Left cardiac atrium (tissue), 4 donors: Measurements from ENCODE around the gene FBN1. TPM values are rescaled to one million over a fixed set of nuclear protein-coding genes. Genes with fewer than 3 reads are reported as not detected.

Experiments
- ATAC-seq, 2 donors: fragments of 200-7000 bp; cut with Tn5 transposase; one replicate each; pipeline ENCODE4 v1.9.1; 2020; ENCODE audit warnings: mild to moderate bottlenecking in 2 of 2, moderate library complexity in 2 of 2
- DNase-seq: peaks from one replicate; pipeline ENCODE4 v3.0.0-alpha.2; 2020
- intact Hi-C, 2 donors: fragments of 100-400 bp; cut with DNase I; formaldehyde crosslinking; loops; one replicate each; pipeline versions ENCODE4 v1.14.1 to v1.15.1; 2022 to 2023
- total RNA-seq, 2 donors: library from RNA; stranded (reverse); fragmentation: NEBNext Ultra II Directional; extraction: Animal tissue kit (Norgen Biotek cat#: 25700); gene quantifications; one replicate each; pipeline ENCODE4 v1.2.1, GENCODE V29; 2021
- donor health status: DM: no; HTN: yes; CAD: no.
- donor health status: DM: no; HTN: yes; CAD: no; lungs with severe emphysema.
- donor health status: DM: yes; HTN: yes; CAD: no.
- donor health status: Dilated cardiomyopathy.

The FBN1 gene
- total RNA-seq, 2 donors from 2014 or later, result 105 to 110 TPM

GRCh38 chr15:48540756-48541155 lies 104.8 kb downstream of the FBN1 start:
- intact Hi-C loops, result no loop called here
- no peak for ATAC-seq
- no peak for DNase-seq

DNA sequence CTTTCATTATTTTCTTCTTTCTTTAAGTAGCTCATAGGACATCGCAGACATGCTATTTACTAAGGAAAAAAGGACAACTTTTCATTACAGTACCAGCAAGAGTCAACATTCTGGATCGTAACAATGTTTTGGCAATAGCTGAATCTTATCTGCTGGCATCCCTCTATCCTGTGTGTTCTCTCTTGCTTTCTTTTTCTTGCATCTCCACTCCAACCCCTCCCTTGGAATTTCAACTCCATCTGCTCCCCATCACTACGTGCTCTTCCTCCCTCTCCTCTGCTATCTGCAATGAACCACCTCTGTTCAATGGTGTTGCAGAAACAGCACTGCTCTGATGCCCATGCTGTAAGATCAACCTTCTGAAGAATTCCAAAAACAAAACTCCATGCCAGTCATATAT lies 106.6 kb downstream of the FBN1 start:
- no peak for DNase-seq
- intact Hi-C loops, result no loop called here
- no peak for ATAC-seq

GRCh38 chr15:48537271-48538113 lies 108.0 kb downstream of the FBN1 start:
- intact Hi-C loops, result no loop called here
- DNase-seq, result no peak
- peak; percentile 45 to 47 for ATAC-seq

GRCh38 chr15:48536681-48537091 lies 108.8 kb downstream of the FBN1 start:
- DNase-seq, result no peak
- peak; percentile 73 to 82 for ATAC-seq
- intact Hi-C loops, result no loop called here

DNA sequence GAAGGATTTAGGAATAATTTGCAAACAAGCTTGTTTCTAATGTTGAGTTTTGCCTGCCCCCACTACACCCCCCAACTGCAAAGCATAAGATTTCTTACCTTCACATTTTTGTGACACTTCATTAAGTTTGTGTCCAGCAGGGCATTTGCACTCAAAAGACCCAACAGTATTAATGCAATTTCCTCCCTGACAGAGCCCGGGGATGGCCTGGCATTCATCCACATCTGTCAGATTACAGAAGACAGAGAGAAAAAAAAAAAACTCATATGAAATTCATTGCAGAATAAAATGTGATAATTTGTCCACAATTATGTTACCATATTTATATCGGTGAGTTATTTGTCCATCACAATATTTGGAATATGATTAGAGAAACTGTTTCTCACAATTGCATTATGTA lies 111.5 kb downstream of the FBN1 start:
- ATAC-seq (no peak), DNase-seq (no peak)
- intact Hi-C loops, result no loop called here

DNA sequence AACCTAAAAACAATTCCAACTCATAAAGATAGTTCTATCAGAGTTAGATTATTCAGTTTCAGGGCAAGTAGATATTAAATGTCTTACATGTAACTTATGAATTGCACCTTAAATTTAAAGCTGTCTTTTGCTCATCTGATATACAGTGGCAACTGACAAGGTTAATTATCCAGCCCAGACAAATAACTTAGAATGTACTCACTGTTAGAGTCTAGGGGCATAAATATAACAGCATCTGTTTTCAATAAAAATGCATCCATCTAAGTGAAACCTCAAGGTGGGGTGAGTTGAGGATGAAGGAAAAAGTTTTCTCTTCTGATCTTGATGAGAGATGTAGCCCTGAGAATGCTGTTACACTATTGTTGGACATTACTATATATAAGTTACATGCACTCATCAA lies 112.6 kb downstream of the FBN1 start:
- no peak for DNase-seq
- intact Hi-C loops, result no loop called here

DNA sequence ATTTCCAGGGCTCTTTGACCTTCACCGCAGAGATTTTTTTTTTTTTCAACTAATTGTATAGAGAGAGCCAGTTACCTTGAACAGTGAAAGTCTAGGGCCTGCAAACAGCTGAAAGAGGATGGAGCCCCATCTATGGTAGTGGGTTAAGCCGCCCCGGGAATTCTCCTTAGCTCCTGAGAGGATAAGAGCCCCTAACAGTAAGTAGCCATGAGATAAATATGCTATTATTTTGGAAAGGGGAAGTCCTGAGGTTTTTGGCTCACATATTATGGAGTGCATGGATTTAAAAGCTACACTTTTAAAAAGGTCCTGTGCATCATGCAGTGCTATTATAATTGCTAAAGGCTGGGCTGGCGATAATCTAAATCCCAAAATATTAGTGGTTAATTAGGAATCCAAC lies 115.0 kb downstream of the FBN1 start:
- DNase-seq, result no peak
- ATAC-seq, result no peak
- intact Hi-C loops, result no loop called here

More for the DNA sequence above, 112.6 kb downstream of the FBN1 start:
- no peak for ATAC-seq

GRCh38 chr15:48528921-48529320 lies 116.6 kb downstream of the FBN1 start:
- intact Hi-C loops, result no loop called here
- no peak for ATAC-seq

DNA sequence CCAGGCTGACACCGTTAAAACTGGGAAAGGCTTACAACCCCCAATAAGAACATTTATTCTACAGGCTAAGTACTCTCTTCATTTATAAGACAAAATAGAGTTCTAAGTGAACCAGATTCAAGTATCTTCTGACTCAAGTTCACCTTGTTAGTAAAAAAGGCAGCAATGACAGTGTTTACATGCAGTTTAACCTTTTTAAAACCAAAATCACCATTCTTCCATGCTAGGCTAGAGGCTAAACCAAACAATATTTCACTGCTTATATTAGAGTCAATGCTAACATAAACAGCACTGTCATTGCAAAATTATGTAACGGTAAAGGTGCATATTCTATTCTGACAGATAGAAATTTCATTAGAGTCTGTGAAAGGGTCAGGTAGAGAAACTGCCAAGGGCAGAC lies 118.0 kb downstream of the FBN1 start:
- intact Hi-C loops, result no loop called here

More at GRCh38 chr15:48528921-48529320, 116.6 kb downstream of the FBN1 start:
- no peak for DNase-seq

DNA sequence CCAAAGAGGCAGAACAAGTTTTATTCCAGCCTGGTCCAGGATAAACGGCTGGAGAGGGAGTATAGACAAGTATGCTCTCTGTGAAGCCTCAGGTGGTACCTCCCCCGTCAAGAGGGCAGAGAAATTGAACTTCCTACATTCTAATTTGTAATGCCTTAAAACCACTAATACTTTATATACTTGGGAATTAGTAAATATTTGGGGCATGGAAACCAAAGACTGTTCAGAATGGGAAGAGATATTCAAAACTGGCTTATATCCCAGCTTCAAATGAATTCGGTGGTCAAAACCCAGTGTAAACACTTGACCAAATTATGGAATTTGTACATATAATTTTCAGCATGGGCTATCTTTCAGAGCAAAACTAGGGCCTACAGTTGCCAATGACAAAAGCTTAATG lies 122.6 kb downstream of the FBN1 start:
- ATAC-seq (no peak), DNase-seq (no peak)

More for the DNA sequence above, 118.0 kb downstream of the FBN1 start:
- no peak for DNase-seq
- ATAC-seq, result no peak

DNA sequence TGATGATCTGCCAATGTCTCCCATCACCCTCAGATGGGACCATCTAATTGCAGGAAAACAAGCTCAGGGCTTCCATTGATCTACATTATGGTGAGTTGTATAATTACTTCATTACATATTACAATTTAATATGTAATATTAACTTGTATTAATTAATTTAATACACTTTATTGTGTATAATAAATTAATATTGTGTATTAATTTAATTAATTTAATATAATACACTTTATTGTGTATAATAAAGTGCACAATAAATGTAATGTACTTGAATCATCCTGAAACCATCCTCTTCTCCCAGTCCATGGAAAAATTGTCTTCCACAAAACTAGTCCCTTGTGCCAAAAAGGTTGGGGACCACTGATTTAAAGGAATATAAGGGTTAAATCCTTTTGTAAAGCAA lies 123.4 kb downstream of the FBN1 start:
- ATAC-seq (no peak), DNase-seq (no peak)
- intact Hi-C loops, result loop anchor here in 1 of 2 donors (5.0 kb wide), 1 partner anchor 50 kb away; no protein-coding TSS in a partner anchor

More for the DNA sequence above, 122.6 kb downstream of the FBN1 start:
- intact Hi-C loops, result loop anchor here in 1 of 2 donors (5.0 kb wide), 1 partner anchor 51 kb away; no protein-coding TSS in a partner anchor

DNA sequence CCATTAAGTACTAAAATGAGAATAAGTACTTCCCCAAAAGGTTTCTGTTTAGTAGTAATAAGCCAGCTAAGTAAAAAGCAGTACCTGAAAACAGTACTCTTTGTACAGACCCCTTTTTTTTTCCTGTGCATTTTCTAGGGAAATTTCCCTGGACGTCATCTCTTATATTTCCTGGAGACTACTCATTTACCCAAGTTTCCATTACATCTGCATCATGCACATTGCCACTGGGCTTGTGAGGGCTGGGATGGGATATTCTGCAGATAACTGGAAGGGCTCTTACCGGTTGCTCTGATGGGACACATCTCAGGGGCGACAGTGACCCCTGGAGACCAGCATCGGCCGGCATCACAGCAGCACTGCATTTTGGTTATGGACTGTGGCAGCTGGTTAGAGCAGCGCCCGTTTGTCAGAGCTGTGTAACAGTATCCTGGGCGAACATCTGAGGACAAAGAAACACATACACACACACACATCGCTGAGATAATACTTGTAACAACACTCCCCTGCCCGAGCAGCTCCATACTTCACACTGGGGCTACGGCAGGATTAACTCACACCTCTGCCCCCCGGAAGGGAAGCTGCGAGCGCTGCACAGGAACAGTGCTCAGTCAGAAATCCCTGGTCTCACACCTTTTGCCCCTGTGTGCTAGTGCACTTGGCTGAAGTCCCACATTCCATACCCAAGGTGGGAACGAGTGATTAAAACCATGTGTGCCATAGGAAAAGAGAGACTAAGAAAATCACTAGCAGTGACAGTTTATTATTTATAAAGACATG lies 124.9 kb downstream of the FBN1 start:
- intact Hi-C loops, result loop anchor here in 1 of 2 donors (5.0 kb wide), 1 partner anchor 48 kb away; no protein-coding TSS in a partner anchor
- peak in 1 of 2 donors; percentile 29 for ATAC-seq
- no peak for DNase-seq

- no peak for ATAC-seq
- no peak for DNase-seq
- intact Hi-C loops, result no loop called here
Measured at GRCh38 chr15:48516121-48516520, 129.4 kb downstream of the FBN1 start.

- ATAC-seq (no peak), DNase-seq (no peak)
- intact Hi-C loops, result no loop called here
Measured at GRCh38 chr15:48515500-48515899, 130.0 kb downstream of the FBN1 start.

GRCh38 chr15:48514103-48514816 lies 131.2 kb downstream of the FBN1 start:
- DNase-seq (no peak), ATAC-seq (no peak)
- intact Hi-C loops, result no loop called here

DNA sequence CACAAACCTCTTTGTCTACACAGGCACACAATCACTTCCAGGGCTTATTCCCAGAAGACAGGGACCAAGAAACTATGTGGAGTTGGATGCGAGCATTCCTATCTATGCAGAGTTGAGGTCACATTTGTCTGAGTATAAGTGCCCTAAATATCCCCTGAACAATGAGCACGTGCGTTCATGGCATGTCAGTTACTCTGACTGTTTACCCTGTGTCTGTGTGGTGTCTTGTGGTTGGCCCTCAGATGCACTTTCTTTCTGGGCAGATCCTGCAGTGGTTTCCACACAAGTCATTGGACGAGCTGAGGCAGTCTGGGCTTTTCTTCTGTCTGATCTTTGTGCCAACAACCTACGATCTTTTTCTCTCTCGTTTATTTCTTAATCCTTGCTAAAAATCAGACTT lies 134.5 kb downstream of the FBN1 start:
- intact Hi-C loops, result no loop called here
- no peak for DNase-seq
- peak; percentile 80 to 91 for ATAC-seq

- intact Hi-C loops, result no loop called here
- DNase-seq (no peak), ATAC-seq (peak in 1 of 2 donors; percentile 58)
Measured at GRCh38 chr15:48507416-48508065, 138.0 kb downstream of the FBN1 start.

- DNase-seq (no peak), ATAC-seq (no peak)
- intact Hi-C loops, result no loop called here
Measured at GRCh38 chr15:48505067-48505466, 140.4 kb downstream of the FBN1 start.

DNA sequence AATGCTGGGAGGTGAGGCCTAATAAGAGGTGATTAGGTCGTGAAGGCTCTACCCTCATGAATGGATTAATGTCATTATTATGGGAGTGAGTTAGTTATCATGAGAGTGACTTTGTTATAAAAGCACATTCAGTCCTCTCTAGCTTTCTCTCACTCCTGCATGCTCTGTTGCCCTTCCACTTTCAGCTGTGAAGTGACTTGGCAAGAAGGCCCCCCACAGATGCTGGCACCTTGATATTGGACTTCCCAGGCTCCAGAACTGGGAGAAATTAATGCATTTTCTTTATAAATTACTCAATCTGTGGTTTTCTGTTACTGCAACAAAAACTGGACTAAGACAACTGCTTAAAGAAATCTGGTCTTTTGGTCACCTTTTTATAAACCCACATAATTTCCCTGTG lies 144.3 kb downstream of the FBN1 start:
- intact Hi-C loops, result no loop called here
- no peak for ATAC-seq

More for the DNA sequence above, 144.3 kb downstream of the FBN1 start:
- no peak for DNase-seq
